Vagina (tissue), 2 donors: Measurements from ENCODE around the gene CYTH4.

Source experiments
- CTCF ChIP-seq, 3 experiments: fragments of 450-650 bp in 2 of 3; fragments of 200-600 bp in 1 of 3; sonication (generic) in 1 of 3; IDR thresholded peaks; one replicate each; pipeline ENCODE4 v1.5.1; 2017 to 2019; ENCODE audit warnings: antibody characterized with exemption in 3 of 3, mild to moderate bottlenecking in 2 of 3, moderate library complexity in 2 of 3
- POLR2A ChIP-seq, 2 donors: fragments of 450-650 bp; IDR thresholded peaks; one replicate each; pipeline ENCODE4 v1.6.1; 2017; ENCODE audit warnings: antibody characterized with exemption in 2 of 2, mild to moderate bottlenecking in 2 of 2, moderate library complexity in 2 of 2
- POLR2AphosphoS5 ChIP-seq, 2 donors: sonication (generic); formaldehyde crosslinking; IDR thresholded peaks; one replicate each; pipeline ENCODE4 v1.9.0; 2017; ENCODE audit warnings: antibody characterized with exemption in 2 of 2, mild to moderate bottlenecking in 2 of 2, low read depth in 1 of 2; ENCODE audit not compliant: insufficient read depth in 1 of 2

GRCh38 chr22:37344735-37345449, 62.6 kb downstream of the CYTH4 start:
- no peak for TF ChIP-seq CTCF (IDR thresholded peaks at IDR 0.05)
- no peak for TF ChIP-seq POLR2A (IDR thresholded peaks at IDR 0.05)
- TF ChIP-seq POLR2AphosphoS5 (IDR thresholded peaks at IDR 0.05; ENCODE audit: insufficient read depth in 1 of 2, low read depth in 1 of 2): no peak
